ENCODE data around the gene SLC35F4. TPM values are rescaled to one million over a fixed set of nuclear protein-coding genes. Genes with fewer than 3 reads are reported as not detected.

SLC35F4 gene
- total RNA-seq, 4 donors from 2014 or later: not detected

- DNase-seq (no peak), ATAC-seq (no peak)
- TF ChIP-seq CTCF (IDR thresholded peaks at IDR 0.05 in 4 of 5, conservative IDR thresholded peaks at IDR 0.05 in 1 of 5) (no peak), POLR2A (IDR thresholded peaks at IDR 0.05) (no peak)
- no peak overlapping the region for H3K27ac ChIP-seq
- in situ Hi-C loops (cut with MboI; ENCODE audit: low sequenced_read_pairs in 4 of 4): no loop called here
- intact Hi-C loops (cut with DNase I; ENCODE audit: low total_unique reads): no loop called here
- no peak overlapping the region for H3K4me3 ChIP-seq
- H3K4me1 ChIP-seq: no peaks in the 10 kb centered on the region
- H3K27me3 ChIP-seq: no peaks in the 10 kb centered on the region
- H3K36me3 ChIP-seq: no peaks in the 10 kb centered on the region
- H3K9me3 ChIP-seq: no peaks in the 10 kb centered on the region
These were observed 213.1 kb downstream of the SLC35F4 start for GRCh38 chr14:57652769-57653168.

GRCh38 chr14:57641776-57642175, 224.1 kb downstream of the SLC35F4 start:
- H3K4me3 ChIP-seq: no peak overlapping the region
- H3K36me3 ChIP-seq: no peaks in the 10 kb centered on the region
- no peak for DNase-seq
- ATAC-seq: no peak
- no peaks in the 10 kb centered on the region for H3K27me3 ChIP-seq
- no peaks in the 10 kb centered on the region for H3K9me3 ChIP-seq
- H3K27ac ChIP-seq: no peak overlapping the region
- in situ Hi-C loops (cut with MboI; ENCODE audit: low sequenced_read_pairs in 4 of 4) (no loop called here), intact Hi-C loops (cut with DNase I; ENCODE audit: low total_unique reads) (no loop called here)
- TF ChIP-seq POLR2A (IDR thresholded peaks at IDR 0.05): no peak
- no peak for TF ChIP-seq CTCF (IDR thresholded peaks at IDR 0.05 in 4 of 5, conservative IDR thresholded peaks at IDR 0.05 in 1 of 5)
- no peaks in the 10 kb centered on the region for H3K4me1 ChIP-seq

GRCh38 chr14:57640036-57640435, 225.9 kb downstream of the SLC35F4 start:
- no peaks in the 10 kb centered on the region for H3K36me3 ChIP-seq
- no peaks in the 10 kb centered on the region for H3K27me3 ChIP-seq
- no peaks in the 10 kb centered on the region for H3K9me3 ChIP-seq
- in situ Hi-C loops (cut with MboI; ENCODE audit: low sequenced_read_pairs in 4 of 4): no loop called here
- intact Hi-C loops (cut with DNase I; ENCODE audit: low total_unique reads): no loop called here
- no peaks in the 10 kb centered on the region for H3K4me1 ChIP-seq
- DNase-seq (no peak), ATAC-seq (no peak)
- no peak overlapping the region for H3K4me3 ChIP-seq
- TF ChIP-seq CTCF (IDR thresholded peaks at IDR 0.05 in 4 of 5, conservative IDR thresholded peaks at IDR 0.05 in 1 of 5) (no peak), POLR2A (IDR thresholded peaks at IDR 0.05) (no peak)
- no peak overlapping the region for H3K27ac ChIP-seq

GRCh38 chr14:57637901-57638300, 228.0 kb downstream of the SLC35F4 start:
- ATAC-seq (no peak), DNase-seq (no peak)
- TF ChIP-seq CTCF (IDR thresholded peaks at IDR 0.05 in 4 of 5, conservative IDR thresholded peaks at IDR 0.05 in 1 of 5): no peak
- no peak for TF ChIP-seq POLR2A (IDR thresholded peaks at IDR 0.05)
- in situ Hi-C loops (cut with MboI; ENCODE audit: low sequenced_read_pairs in 4 of 4) (no loop called here), intact Hi-C loops (cut with DNase I; ENCODE audit: low total_unique reads) (no loop called here)
- H3K36me3 ChIP-seq: no peaks in the 10 kb centered on the region
- H3K9me3 ChIP-seq: no peaks in the 10 kb centered on the region
- H3K27ac ChIP-seq: no peak overlapping the region
- H3K4me1 ChIP-seq: no peaks in the 10 kb centered on the region
- no peaks in the 10 kb centered on the region for H3K27me3 ChIP-seq
- no peak overlapping the region for H3K4me3 ChIP-seq

GRCh38 chr14:57634335-57634734, 231.6 kb downstream of the SLC35F4 start:
- no peaks in the 10 kb centered on the region for H3K9me3 ChIP-seq
- H3K27ac ChIP-seq: no peak overlapping the region
- no peaks in the 10 kb centered on the region for H3K27me3 ChIP-seq
- no peaks in the 10 kb centered on the region for H3K4me1 ChIP-seq
- no peak for ATAC-seq
- H3K36me3 ChIP-seq: no peaks in the 10 kb centered on the region
- no peak for DNase-seq
- TF ChIP-seq POLR2A (IDR thresholded peaks at IDR 0.05) (no peak), CTCF (IDR thresholded peaks at IDR 0.05 in 4 of 5, conservative IDR thresholded peaks at IDR 0.05 in 1 of 5) (no peak)
- H3K4me3 ChIP-seq: no peak overlapping the region
- in situ Hi-C loops (cut with MboI; ENCODE audit: low sequenced_read_pairs in 4 of 4) (no loop called here), intact Hi-C loops (cut with DNase I; ENCODE audit: low total_unique reads) (no loop called here)
